Activated CD8-positive, alpha-beta memory T cell treated with anti-CD3 and anti-CD28 coated beads, Interleukin-2, amount 10 ng/mL, durations not matched to agents 7 days and 5 days (primary cell): ENCODE data around the gene ADAMTS14. TPM values are rescaled to one million over a fixed set of nuclear protein-coding genes. Genes with fewer than 3 reads are reported as not detected.

ENCODE experiments used
- ATAC-seq: fragments of 150-1000 bp; cut with Tn5 transposase; one replicate; pipeline ENCODE4 v1.10.0; 2021; ENCODE audit warnings: moderate library complexity
- CTCF ChIA-PET: fragments of 350-600 bp; sonication (Branson Sonifier 250); formaldehyde crosslinking; loops from one replicate; lab custom pipeline; 2021; ENCODE audit warnings: antibody characterized with exemption; lab: Charles Lee
- DNase-seq: peaks from one replicate; pipeline ENCODE4 v3.0.0-alpha.2; 2020
- H3K27ac Mint-ChIP-seq: one replicate; pipeline ENCODE4 v1.8.0; 2021; ENCODE audit warnings: mild to moderate bottlenecking, mixed read lengths
- H3K27me3 Mint-ChIP-seq: one replicate; pipeline ENCODE4 v1.8.0; 2021; ENCODE audit warnings: mixed read lengths
- H3K36me3 Mint-ChIP-seq: one replicate; pipeline ENCODE4 v1.8.0; 2021; ENCODE audit warnings: mild to moderate bottlenecking, mixed read lengths
- H3K4me1 Mint-ChIP-seq: one replicate; pipeline ENCODE4 v1.8.0; 2021; ENCODE audit warnings: mixed read lengths
- H3K4me3 Mint-ChIP-seq: one replicate; pipeline ENCODE4 v1.8.0; 2021; ENCODE audit warnings: mild to moderate bottlenecking, moderate library complexity, mixed read lengths
- H3K9me3 Mint-ChIP-seq: one replicate; pipeline ENCODE4 v1.8.0; 2022; ENCODE audit warnings: low read depth, mixed read lengths
- total RNA-seq, 2 experiments: library from RNA; stranded (reverse); gene quantifications; one replicate each; pipeline ENCODE4 v1.2.3, GENCODE V29; 2021

ADAMTS14 gene
- total RNA-seq, 2 experiments from 2014 or later = 0.15 to 0.19 TPM

DNA sequence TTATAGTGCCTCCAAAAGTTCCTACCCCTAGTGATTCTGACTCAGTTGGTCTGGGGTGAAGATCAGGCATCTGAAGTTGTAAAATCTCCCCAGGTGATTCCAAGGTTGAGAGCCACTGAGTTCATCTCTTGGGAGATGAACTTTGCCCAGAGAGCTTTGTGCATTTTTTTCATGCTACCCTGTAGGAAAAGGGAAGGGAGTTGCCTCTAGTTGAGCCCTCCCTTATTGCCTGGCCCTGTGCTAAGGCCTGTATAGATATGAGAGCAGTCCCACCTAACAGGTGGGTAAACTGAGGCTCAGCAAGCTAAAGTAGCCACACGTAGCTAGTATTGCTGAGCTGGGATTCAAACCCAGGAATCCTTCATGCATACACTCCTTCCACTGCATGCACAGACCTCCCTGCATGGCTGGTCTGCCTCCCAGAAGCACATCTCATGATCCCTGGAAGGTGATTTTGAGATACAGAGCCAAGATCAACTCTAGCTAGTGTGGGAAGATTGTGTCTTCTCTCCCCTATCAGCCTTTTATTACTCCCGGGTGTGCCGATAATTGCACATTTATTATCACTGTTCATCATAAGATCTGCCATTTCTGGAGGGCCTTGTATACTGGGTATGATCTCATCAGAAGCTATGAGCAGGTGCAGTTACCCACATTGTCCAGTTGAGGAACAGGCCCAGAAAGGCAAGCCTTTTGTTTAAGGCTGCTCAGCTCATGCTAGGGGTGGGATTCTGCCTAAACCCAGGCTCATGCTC is 65.9 kb downstream of the ADAMTS14 start:
- H3K36me3 Mint-ChIP-seq = no peaks in the 10 kb centered on the region
- H3K4me3 Mint-ChIP-seq = no peak overlapping the region
- ATAC-seq (no peak), DNase-seq (no peak)
- CTCF ChIA-PET = interaction anchor here (0.9 to 2.3 kb wide), 4 partner anchors 16 to 179 kb away, joined by 3 to 9 read pairs (median 7); no protein-coding TSS in a partner anchor
- peaks cover 22% of the 10 kb centered on the region for H3K4me1 Mint-ChIP-seq
- no peaks in the 10 kb centered on the region for H3K9me3 Mint-ChIP-seq
- H3K27ac Mint-ChIP-seq = no peak overlapping the region
- H3K27me3 Mint-ChIP-seq = no peaks in the 10 kb centered on the region

DNA sequence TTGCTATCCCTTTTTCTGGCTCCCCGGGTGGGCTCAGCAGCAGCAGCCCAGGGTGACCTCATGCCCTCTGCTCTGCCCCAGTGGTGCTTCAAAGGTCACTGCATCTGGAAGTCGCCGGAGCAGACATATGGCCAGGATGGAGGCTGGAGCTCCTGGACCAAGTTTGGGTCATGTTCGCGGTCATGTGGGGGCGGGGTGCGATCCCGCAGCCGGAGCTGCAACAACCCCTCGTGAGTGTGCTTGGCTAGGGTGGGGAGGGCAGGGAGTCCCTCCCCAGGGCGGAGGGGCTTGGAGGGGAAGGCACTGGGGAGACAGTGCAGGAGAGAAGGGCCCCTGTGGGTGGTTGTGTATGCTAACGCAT is 66.4 kb downstream of the ADAMTS14 start:
- H3K27ac Mint-ChIP-seq = no peak overlapping the region
- CTCF ChIA-PET = interaction anchor here (0.9 to 2.3 kb wide), 4 partner anchors 15 to 179 kb away, joined by 3 to 9 read pairs (median 7); no protein-coding TSS in a partner anchor
- H3K27me3 Mint-ChIP-seq = no peaks in the 10 kb centered on the region
- H3K4me3 Mint-ChIP-seq = no peak overlapping the region
- H3K9me3 Mint-ChIP-seq = no peaks in the 10 kb centered on the region
- DNase-seq (no peak), ATAC-seq (no peak)
- H3K36me3 Mint-ChIP-seq = no peaks in the 10 kb centered on the region
- H3K4me1 Mint-ChIP-seq = peaks cover 25% of the 10 kb centered on the region

DNA sequence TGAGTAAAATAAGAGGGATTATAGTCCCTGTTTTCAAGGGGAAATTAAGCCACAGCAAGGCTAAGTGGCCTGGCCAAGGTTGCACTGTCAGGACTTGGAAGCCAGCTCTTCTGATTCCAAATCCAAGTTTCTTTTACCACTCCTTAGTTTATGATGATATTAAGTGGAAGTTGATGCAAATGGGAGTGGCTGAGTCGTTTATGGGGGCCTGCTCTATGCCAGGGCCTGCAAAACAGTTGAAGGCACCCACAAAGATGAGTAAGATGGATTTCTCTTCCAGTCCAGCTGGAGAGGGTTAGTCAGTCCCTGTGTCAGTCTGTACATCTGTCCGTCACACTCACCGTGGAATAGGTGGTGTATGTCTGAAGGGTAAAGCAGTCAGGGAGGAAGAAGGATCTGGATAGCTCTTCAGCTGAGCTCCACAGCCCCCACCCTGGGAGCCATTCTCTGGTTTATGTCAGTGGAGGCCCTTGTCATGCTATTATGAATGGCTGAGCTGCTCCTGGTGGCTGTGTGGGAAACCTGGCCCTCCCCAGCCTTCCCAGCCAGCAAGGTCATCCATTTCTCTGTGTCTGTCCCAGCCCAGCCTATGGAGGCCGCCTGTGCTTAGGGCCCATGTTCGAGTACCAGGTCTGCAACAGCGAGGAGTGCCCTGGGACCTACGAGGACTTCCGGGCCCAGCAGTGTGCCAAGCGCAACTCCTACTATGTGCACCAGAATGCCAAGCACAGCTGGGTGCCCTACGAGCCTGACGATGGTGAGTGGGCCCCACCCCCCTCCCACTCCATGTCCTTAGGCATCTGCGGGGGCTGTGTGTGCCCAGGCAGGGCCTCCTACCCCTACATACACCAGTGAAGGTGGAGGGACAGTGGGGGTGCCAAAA is 68.3 kb downstream of the ADAMTS14 start:
- CTCF ChIA-PET = interaction anchor here (1.9 kb wide), 1 partner anchor 181 kb away, joined by 7 read pairs; no protein-coding TSS in a partner anchor
- ATAC-seq = no peak

DNA sequence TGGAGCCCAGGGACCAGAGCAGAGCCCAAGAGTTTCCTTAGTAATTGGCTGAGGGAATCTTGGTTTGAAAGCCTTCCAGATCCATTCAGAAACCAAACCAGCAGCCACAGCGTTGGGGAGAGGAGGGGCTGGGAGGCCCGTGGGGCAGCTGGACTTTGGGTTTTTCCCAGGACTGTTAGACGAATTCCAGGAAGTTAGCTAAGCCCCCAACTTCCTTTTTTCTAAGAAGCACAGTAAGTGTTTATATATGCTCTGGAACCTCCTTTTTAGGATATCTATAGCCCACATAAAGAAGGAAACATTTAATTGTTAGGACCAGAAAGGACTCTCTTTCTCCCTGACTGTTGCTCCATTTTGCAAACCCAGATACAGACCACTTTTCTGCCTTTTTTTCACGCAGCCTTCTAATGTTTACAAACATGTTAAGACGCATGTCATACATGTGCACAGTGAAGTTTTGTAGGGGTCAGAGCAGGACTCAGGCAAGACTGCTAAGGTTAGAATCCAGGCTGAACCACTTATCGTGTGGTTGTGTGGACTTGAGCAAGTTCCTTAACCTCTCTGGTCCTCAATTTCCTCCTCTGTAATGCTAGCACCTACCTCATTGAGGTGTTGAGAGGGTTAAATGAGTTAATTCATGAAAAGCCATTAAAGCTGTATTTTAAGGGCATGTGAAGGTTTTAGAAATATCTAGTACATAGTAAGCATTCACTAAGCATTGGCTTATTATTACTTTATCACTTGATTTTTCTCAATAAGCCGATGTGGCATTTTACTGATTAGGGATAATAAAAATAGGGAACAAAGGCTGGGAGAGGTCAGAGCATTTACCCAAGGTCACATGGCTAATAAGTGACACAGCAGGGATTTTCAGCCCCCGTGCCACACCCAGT is 70.5 kb downstream of the ADAMTS14 start:
- peak overlapping the region; percentile 52 for H3K27ac Mint-ChIP-seq
- CTCF ChIA-PET = interaction anchor here (0.7 to 2.6 kb wide), 5 partner anchors 9 to 192 kb away, joined by 3 to 11 read pairs (median 4); no protein-coding TSS in a partner anchor
- H3K36me3 Mint-ChIP-seq = peaks cover 2% of the 10 kb centered on the region
- DNase-seq (peak; percentile 54), ATAC-seq (peak; percentile 46)
- H3K4me3 Mint-ChIP-seq = no peak overlapping the region
- H3K4me1 Mint-ChIP-seq = peaks cover 25% of the 10 kb centered on the region
- no peaks in the 10 kb centered on the region for H3K27me3 Mint-ChIP-seq
- no peaks in the 10 kb centered on the region for H3K9me3 Mint-ChIP-seq

More for the DNA sequence above, 68.3 kb downstream of the ADAMTS14 start:
- Mint-ChIP-seq H3K36me3 (peaks cover 2% of the 10 kb centered on the region), H3K4me3 (no peak overlapping the region), H3K27me3 (no peaks in the 10 kb centered on the region), H3K4me1 (peaks cover 25% of the 10 kb centered on the region), H3K9me3 (no peaks in the 10 kb centered on the region), H3K27ac (no peak overlapping the region)
- no peak for DNase-seq

DNA sequence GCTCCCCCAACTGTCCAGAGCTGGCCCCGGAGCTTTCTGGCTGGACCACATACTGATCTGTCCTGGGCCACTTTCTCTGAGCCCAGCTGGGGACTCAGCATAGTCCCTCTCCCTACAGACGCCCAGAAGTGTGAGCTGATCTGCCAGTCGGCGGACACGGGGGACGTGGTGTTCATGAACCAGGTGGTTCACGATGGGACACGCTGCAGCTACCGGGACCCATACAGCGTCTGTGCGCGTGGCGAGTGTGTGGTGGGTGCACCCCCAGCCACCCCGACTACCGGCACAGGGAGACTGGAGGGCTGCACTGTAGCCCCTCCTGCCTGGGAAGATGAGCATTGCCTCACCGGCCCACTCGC is 71.1 kb downstream of the ADAMTS14 start:
- Mint-ChIP-seq H3K4me1 (peaks cover 25% of the 10 kb centered on the region), H3K4me3 (no peak overlapping the region), H3K27ac (no peak overlapping the region), H3K36me3 (peaks cover 2% of the 10 kb centered on the region), H3K9me3 (no peaks in the 10 kb centered on the region), H3K27me3 (no peaks in the 10 kb centered on the region)
- DNase-seq (no peak), ATAC-seq (no peak)
- CTCF ChIA-PET = interaction anchor here (2.6 kb wide), 1 partner anchor 15 kb away, joined by 11 read pairs; no protein-coding TSS in a partner anchor

DNA sequence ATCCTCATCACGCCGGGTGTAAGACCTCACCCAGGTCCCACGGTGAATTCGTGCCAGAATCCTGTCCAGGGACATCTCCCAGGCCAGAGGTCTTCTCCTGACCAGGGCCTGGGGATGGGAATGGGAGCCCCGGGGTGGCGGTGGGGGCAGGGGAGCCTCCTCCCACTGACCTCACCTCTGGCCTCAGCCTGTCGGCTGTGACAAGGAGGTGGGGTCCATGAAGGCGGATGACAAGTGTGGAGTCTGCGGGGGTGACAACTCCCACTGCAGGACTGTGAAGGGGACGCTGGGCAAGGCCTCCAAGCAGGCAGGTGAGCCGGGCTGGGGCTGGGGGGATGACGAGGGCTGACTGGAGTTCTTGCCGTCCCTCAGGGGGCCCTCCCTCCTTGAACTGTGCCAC is 71.6 kb downstream of the ADAMTS14 start:
- no peak for DNase-seq
- Mint-ChIP-seq H3K9me3 (no peaks in the 10 kb centered on the region), H3K36me3 (peaks cover 2% of the 10 kb centered on the region), H3K4me1 (peaks cover 25% of the 10 kb centered on the region), H3K27ac (no peak overlapping the region), H3K4me3 (no peak overlapping the region), H3K27me3 (no peaks in the 10 kb centered on the region)
- no peak for ATAC-seq
- CTCF ChIA-PET = interaction anchor here (2.6 kb wide), 1 partner anchor 15 kb away, joined by 11 read pairs; no protein-coding TSS in a partner anchor

DNA sequence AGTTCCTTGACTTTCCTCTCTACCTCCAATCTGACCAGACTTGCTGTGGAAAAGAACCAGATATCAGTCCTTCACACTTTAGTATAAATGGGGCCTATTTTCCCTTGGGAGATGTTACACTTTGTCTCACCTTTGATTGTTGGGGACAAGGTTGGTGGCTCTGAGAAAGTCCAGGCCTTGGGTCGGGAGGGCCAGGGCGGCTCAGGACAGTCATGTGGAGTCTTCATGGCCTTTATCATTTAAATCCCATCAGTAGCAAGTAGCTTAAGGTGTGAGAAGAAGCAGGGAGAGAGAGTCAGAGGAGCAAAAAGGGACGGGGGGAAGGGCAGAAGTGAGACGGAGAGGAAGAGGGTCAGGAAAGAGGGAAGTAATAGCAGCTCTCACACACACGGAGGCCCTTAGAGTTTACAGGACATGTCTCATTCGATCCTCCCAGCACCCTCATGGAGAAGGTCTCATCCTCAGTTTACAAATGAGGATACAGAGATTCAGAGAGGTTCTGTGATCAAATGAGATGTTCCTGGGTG is 72.4 kb downstream of the ADAMTS14 start:
- no peak overlapping the region for H3K4me3 Mint-ChIP-seq
- CTCF ChIA-PET = interaction anchor here (1.7 kb wide), 1 partner anchor 14 kb away, joined by 8 read pairs; no protein-coding TSS in a partner anchor
- peak overlapping the region; percentile 5 for H3K27ac Mint-ChIP-seq

DNA sequence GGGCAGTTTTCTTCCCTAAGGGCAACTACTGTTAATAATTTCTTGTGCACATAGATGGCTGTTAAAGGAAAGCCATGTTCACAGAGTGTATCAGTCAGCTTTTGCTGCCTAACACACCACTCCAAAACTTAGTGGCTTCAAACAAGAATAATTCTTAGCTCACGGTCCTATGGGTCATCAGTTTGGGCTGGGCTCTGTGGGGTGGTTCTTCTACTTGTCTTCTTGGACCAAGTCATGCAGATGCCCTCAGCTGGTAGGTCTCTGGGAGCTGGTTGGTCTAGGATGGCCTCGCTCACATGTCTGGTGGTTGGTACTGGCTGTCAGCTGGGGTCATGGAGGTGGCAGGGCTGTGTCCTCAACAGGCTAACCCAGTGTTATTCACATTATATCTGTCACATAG is 73.2 kb downstream of the ADAMTS14 start:
- DNase-seq = no peak
- H3K36me3 Mint-ChIP-seq = peaks cover 2% of the 10 kb centered on the region
- peaks cover 24% of the 10 kb centered on the region for H3K4me1 Mint-ChIP-seq
- H3K27me3 Mint-ChIP-seq = no peaks in the 10 kb centered on the region
- no peak for ATAC-seq
- no peak overlapping the region for H3K4me3 Mint-ChIP-seq
- no peaks in the 10 kb centered on the region for H3K9me3 Mint-ChIP-seq
- no peak overlapping the region for H3K27ac Mint-ChIP-seq
- CTCF ChIA-PET = interaction anchor here (0.8 to 1.7 kb wide), 2 partner anchors 13 to 187 kb away, joined by 3 to 8 read pairs; no protein-coding TSS in a partner anchor

More for the DNA sequence above, 72.4 kb downstream of the ADAMTS14 start:
- peaks cover 25% of the 10 kb centered on the region for H3K4me1 Mint-ChIP-seq
- ATAC-seq = no peak
- no peaks in the 10 kb centered on the region for H3K27me3 Mint-ChIP-seq
- peaks cover 2% of the 10 kb centered on the region for H3K36me3 Mint-ChIP-seq
- H3K9me3 Mint-ChIP-seq = no peaks in the 10 kb centered on the region
- DNase-seq = no peak

DNA sequence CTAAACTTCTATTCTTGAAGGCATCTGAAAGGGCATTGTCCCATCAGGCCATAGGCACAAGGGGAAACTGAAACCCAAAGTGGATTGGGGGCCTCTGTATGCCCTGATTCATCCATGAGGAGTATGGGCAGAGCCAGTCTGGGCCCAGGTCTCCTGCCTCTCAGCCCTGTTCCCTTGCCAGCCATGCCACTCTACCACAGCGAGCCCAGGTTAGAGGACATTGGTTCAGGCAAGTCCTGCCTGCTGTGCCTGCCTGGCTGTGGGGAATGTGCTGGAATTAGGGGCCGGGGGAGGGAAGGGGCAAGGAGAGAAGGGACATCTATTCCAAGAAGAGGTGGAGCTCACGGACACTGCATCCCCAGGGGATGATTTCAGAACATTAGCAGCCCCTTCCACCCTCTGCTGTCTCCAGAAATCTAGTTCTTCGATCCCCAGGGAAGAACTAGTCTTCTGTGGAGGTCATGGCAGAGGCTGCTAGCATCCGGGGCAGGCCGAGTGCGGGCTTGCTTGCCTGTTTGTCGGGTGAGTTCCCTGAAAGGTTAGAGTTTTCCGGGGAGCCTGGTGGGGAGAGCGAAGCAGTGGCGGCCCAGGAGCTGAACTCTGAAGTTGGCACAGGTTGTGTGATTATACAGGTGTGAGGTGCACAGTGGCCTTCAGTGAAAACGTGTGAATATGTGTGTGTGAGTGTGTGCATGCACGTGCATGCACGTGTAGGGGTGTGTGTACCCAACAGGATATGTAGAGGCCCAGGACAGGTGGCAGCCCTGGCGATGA is 75.1 kb downstream of the ADAMTS14 start:
- peaks cover 2% of the 10 kb centered on the region for H3K36me3 Mint-ChIP-seq
- CTCF ChIA-PET = no interaction called here
- H3K27ac Mint-ChIP-seq = no peak overlapping the region
- H3K4me3 Mint-ChIP-seq = no peak overlapping the region
- ATAC-seq (no peak), DNase-seq (no peak)
- no peaks in the 10 kb centered on the region for H3K9me3 Mint-ChIP-seq
- H3K27me3 Mint-ChIP-seq = no peaks in the 10 kb centered on the region
- H3K4me1 Mint-ChIP-seq = peaks cover 11% of the 10 kb centered on the region

DNA sequence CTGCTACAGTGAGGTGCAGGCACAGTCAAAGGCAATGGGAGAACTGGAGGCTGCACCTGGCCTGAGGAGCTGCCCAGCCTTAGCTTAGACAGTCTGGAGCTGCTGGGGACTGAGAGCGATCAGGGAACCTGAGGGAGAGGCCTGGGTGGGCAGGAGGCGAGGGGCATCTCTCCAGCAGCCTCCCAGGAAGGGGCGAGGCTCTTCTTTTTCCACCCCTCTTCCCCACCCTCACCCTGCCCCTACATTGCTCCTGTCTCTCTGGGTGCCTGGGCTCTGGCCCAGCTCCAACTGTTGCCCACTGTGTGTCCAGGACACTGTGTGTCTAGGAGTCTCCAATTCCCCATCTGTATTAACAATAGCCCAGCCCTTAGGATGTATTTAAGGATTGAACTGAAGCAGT is 76.0 kb downstream of the ADAMTS14 start:
- no peak overlapping the region for H3K4me3 Mint-ChIP-seq
- peaks cover 2% of the 10 kb centered on the region for H3K4me1 Mint-ChIP-seq
- no peaks in the 10 kb centered on the region for H3K27me3 Mint-ChIP-seq
- no peaks in the 10 kb centered on the region for H3K9me3 Mint-ChIP-seq
- H3K27ac Mint-ChIP-seq = no peak overlapping the region
- ATAC-seq (no peak), DNase-seq (no peak)
- CTCF ChIA-PET = interaction anchor here (1.0 kb wide), 1 partner anchor 10 kb away, joined by 3 read pairs; no protein-coding TSS in a partner anchor
- H3K36me3 Mint-ChIP-seq = peaks cover 2% of the 10 kb centered on the region

DNA sequence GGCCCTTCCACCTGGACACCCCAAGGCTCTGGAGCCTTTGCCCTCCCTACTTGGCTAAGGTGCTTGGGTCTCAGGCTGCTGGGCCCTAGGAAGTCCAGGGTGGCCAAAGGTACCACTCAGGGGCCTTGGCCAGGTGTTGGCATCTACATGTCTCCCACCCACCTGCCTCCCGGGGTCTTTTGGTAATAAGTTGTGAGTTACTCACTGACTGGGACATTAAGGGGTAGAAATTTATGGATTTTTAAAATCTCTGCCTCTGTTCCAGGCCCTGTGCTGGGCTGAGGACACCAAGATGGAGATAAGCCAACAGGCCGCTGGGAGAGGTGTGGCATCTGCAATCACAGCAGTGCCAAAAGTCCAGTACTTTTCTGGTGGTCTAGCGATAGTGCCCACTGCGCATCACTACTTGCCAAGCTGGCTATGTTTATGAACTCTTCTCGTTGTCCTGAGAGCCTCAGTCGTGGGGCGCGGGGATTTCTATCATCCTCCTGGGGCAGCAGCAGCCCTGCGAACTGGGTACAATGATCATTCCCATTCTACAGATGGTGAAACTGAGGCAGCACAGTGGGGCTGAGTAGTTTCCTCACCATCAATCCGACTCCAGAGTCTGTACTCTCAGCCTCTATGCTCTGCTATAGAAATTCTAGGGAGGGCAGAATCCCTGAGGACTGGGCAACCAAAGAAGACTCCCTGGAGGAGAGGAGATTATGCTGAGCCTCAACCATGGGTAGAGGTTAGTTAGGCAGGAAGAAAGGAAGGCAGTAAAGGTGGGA is 76.7 kb downstream of the ADAMTS14 start:
- no peak for DNase-seq
- CTCF ChIA-PET = interaction anchor here (1.0 kb wide), 1 partner anchor 10 kb away, joined by 3 read pairs; no protein-coding TSS in a partner anchor
- H3K9me3 Mint-ChIP-seq = no peaks in the 10 kb centered on the region
- H3K36me3 Mint-ChIP-seq = peaks cover 2% of the 10 kb centered on the region
- ATAC-seq = no peak
- H3K4me3 Mint-ChIP-seq = no peak overlapping the region
- no peaks in the 10 kb centered on the region for H3K4me1 Mint-ChIP-seq
- H3K27ac Mint-ChIP-seq = no peak overlapping the region
- no peaks in the 10 kb centered on the region for H3K27me3 Mint-ChIP-seq
